ENCODE results near the gene CXCL9.

DNA sequence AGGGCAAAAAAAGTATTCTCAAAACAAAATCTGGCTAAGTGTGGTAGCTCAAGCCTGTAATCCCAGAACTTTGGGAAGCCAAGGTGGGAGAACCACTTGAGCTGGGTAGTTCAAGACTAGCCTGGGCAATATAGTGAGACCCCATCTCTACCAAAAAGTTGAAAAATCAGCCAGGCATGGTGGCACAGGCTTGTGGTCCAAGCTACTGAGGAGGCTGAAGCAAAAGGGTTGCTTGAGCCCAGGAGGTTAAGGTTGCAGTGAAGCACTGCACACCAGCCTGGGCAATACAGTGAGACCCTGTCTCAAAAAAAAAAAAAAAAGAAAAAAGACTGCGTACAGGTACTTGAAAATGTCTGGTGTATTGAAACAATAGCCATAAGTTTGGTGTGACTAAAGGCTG lies 14.8 kb downstream of the CXCL9 start:
- TF ChIP-seq, protein P1, sequence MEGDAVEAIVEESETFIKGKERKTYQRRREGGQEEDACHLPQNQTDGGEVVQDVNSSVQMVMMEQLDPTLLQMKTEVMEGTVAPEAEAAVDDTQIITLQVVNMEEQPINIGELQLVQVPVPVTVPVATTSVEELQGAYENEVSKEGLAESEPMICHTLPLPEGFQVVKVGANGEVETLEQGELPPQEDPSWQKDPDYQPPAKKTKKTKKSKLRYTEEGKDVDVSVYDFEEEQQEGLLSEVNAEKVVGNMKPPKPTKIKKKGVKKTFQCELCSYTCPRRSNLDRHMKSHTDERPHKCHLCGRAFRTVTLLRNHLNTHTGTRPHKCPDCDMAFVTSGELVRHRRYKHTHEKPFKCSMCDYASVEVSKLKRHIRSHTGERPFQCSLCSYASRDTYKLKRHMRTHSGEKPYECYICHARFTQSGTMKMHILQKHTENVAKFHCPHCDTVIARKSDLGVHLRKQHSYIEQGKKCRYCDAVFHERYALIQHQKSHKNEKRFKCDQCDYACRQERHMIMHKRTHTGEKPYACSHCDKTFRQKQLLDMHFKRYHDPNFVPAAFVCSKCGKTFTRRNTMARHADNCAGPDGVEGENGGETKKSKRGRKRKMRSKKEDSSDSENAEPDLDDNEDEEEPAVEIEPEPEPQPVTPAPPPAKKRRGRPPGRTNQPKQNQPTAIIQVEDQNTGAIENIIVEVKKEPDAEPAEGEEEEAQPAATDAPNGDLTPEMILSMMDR (conservative IDR thresholded peaks at IDR 0.05; ENCODE audit: low read length): no peak
- no peak for TF ChIP-seq EZH2phosphoT487 (IDR thresholded peaks at IDR 0.05; ENCODE audit: borderline replicate concordance)

Data from Loucy (cell line).